Fibroblast of skin of right quadriceps (primary cell): ENCODE data around the gene ARHGEF37.
"Not testable (repeated sequence)": the region's sequence is repeated elsewhere in the genome, so short reads cannot be mapped to it uniquely, and the experiment has no call there.

Experiments
- DNase-seq: peaks from one replicate; pipeline ENCODE4 v3.0.0-alpha.2; 2013

ARHGEF37 gene

GRCh38 chr5:149581192-149581861, at the start of gene ARHGEF37:
Gene ARHGEF37 (plus strand): TSS chr5:149581498. CDS start chr5:149597770, 16,272 bp downstream.
- peak; percentile 39 for DNase-seq

- no peak for DNase-seq
These were observed 48.9 kb upstream of the ARHGEF37 start for GRCh38 chr5:149532413-149532812.

GRCh38 chr5:149535787-149536186, 45.5 kb upstream of the ARHGEF37 start:
- DNase-seq, result not testable (repeated sequence)

- DNase-seq, result no peak
These were observed 43.8 kb upstream of the ARHGEF37 start for GRCh38 chr5:149537374-149537975.

GRCh38 chr5:149540089-149540488, 41.2 kb upstream of the ARHGEF37 start:
- DNase-seq, result no peak

- DNase-seq, result no peak
These were observed 39.4 kb upstream of the ARHGEF37 start for GRCh38 chr5:149541893-149542292.

GRCh38 chr5:149543361-149544027, 37.8 kb upstream of the ARHGEF37 start:
- no peak for DNase-seq

GRCh38 chr5:149544028-149544420, 37.3 kb upstream of the ARHGEF37 start:
- DNase-seq, result no peak

GRCh38 chr5:149545327-149545726, 36.0 kb upstream of the ARHGEF37 start:
- DNase-seq, result no peak

GRCh38 chr5:149546974-149547373, 34.3 kb upstream of the ARHGEF37 start:
- DNase-seq, result no peak

- peak; percentile 53 for DNase-seq
These were observed 31.6 kb upstream of the ARHGEF37 start for GRCh38 chr5:149549461-149550267.

- peak; percentile 63 for DNase-seq
These were observed 31.1 kb upstream of the ARHGEF37 start for GRCh38 chr5:149550268-149550583.

GRCh38 chr5:149550594-149551226, 30.6 kb upstream of the ARHGEF37 start:
- no peak for DNase-seq

- peak; percentile 98 for DNase-seq
These were observed 29.9 kb upstream of the ARHGEF37 start, which contains the start of gene CSNK1A1 for GRCh38 chr5:149551227-149552037. Gene CSNK1A1 (minus strand): TSS chr5:149551439. CDS start chr5:149550964, 475 bp downstream.

GRCh38 chr5:149552038-149552494, 29.2 kb upstream of the ARHGEF37 start:
- DNase-seq, result no peak

GRCh38 chr5:149552553-149553160, 28.6 kb upstream of the ARHGEF37 start:
- peak; percentile 33 for DNase-seq

GRCh38 chr5:149559706-149560105, 21.6 kb upstream of the ARHGEF37 start:
- DNase-seq, result peak; percentile 90

- DNase-seq, result peak; percentile 96
These were observed 19.4 kb upstream of the ARHGEF37 start for GRCh38 chr5:149561848-149562247.

GRCh38 chr5:149563466-149563865, 17.8 kb upstream of the ARHGEF37 start:
- DNase-seq, result peak; percentile 57

- peak; percentile 82 for DNase-seq
These were observed 16.7 kb upstream of the ARHGEF37 start for GRCh38 chr5:149564542-149565140.

- no peak for DNase-seq
These were observed 14.1 kb upstream of the ARHGEF37 start for GRCh38 chr5:149567226-149567625.
